Right atrium auricular region (tissue), 2 donors: Measurements from ENCODE around the gene MIDN. TPM values are rescaled to one million over a fixed set of nuclear protein-coding genes. Genes with fewer than 3 reads are reported as not detected.
A peak's percentile ranks its signal among the peaks of the same experiment; 100 is the strongest.

Experiments used
- DNase-seq: peaks from one replicate; pipeline ENCODE4 v3.0.0-alpha.2; 2019; ENCODE audit warnings: low spot score
- H3K27ac ChIP-seq, 2 donors: fragments of 200-600 bp; sonication (generic); 1 replicate in 1 of 2; 2 replicates in 1 of 2; pipeline ENCODE4 v1.5.1; 2016 to 2019
- H3K27me3 ChIP-seq, 2 donors: fragments of 200-600 bp; sonication (generic); one replicate each; pipeline versions ENCODE4 v1.5.1 to v1.6.0; 2017 to 2019
- H3K36me3 ChIP-seq: fragments of 200-600 bp; sonication (generic); one replicate; pipeline ENCODE4 v1.5.1; 2016
- H3K4me1 ChIP-seq, 2 donors: fragments of 200-600 bp; sonication (generic); one replicate each; pipeline versions ENCODE4 v1.5.1 to v1.6.0; 2017 to 2019
- H3K4me3 ChIP-seq, 2 donors: fragments of 200-600 bp; sonication (generic); 1 replicate in 1 of 2; 2 replicates in 1 of 2; pipeline ENCODE4 v1.5.1; 2017 to 2019; ENCODE audit warnings: mild to moderate bottlenecking in 1 of 2, moderate library complexity in 1 of 2
- H3K9me3 ChIP-seq, 2 donors: fragments of 200-600 bp; sonication (generic); one replicate each; pipeline ENCODE4 v1.5.1; 2019
- total RNA-seq, 2 donors: library from RNA; depleted of rRNA; stranded (reverse); fragments of >200 nt; gene quantifications; one replicate each; pipeline ENCODE4 v1.1.0, GENCODE V29; 2016
- TF ChIP-seq, protein P1 (sequence below), 2 donors: fragments of 200-600 bp; sonication (generic); IDR thresholded peaks; one replicate each; pipeline ENCODE4 v1.5.1; 2019; ENCODE audit warnings: antibody characterized with exemption in 2 of 2

Gene MIDN
- total RNA-seq, 2 donors from 2014 or later = 42.1 to 42.2 TPM

DNA sequence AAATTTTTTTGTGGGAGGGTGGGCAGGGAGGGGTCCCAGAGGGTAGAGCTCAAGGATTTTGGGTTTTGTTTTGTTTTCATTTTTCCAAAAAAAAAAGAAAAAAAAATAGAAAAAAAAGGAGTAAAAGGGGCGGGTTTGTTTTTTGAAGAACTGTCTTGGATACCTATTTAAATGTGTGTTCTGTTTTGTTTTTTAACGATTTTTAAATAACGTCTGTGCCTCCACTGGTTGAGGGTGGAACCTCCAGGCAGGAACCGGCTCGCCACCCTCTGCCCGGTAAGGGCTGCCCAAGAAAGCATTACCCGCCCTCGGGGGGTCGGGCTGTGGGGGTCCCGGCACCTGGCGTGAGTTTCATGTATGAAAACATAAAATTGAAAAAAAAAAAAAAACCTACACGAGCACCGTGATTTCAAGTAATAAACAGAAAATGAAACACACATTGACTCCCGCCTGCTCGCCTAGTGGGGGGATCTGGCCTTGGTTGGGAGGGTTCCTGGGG, 10.4 kb downstream of the MIDN start:
- Histone ChIP-seq H3K27me3 (no peaks in the 10 kb centered on the region), H3K4me3 (peak overlapping the region in 1 of 2 donors; percentile 28), H3K36me3 (peaks cover 45% of the 10 kb centered on the region), H3K4me1 (peaks cover 0 to 88% of the 10 kb centered on the region in 2 donors), H3K9me3 (no peaks in the 10 kb centered on the region), H3K27ac (peak overlapping the region; percentile 93 to 97)
- no peak for DNase-seq
- TF ChIP-seq, protein P1, sequence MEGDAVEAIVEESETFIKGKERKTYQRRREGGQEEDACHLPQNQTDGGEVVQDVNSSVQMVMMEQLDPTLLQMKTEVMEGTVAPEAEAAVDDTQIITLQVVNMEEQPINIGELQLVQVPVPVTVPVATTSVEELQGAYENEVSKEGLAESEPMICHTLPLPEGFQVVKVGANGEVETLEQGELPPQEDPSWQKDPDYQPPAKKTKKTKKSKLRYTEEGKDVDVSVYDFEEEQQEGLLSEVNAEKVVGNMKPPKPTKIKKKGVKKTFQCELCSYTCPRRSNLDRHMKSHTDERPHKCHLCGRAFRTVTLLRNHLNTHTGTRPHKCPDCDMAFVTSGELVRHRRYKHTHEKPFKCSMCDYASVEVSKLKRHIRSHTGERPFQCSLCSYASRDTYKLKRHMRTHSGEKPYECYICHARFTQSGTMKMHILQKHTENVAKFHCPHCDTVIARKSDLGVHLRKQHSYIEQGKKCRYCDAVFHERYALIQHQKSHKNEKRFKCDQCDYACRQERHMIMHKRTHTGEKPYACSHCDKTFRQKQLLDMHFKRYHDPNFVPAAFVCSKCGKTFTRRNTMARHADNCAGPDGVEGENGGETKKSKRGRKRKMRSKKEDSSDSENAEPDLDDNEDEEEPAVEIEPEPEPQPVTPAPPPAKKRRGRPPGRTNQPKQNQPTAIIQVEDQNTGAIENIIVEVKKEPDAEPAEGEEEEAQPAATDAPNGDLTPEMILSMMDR (IDR thresholded peaks at IDR 0.05) = no peak

DNA sequence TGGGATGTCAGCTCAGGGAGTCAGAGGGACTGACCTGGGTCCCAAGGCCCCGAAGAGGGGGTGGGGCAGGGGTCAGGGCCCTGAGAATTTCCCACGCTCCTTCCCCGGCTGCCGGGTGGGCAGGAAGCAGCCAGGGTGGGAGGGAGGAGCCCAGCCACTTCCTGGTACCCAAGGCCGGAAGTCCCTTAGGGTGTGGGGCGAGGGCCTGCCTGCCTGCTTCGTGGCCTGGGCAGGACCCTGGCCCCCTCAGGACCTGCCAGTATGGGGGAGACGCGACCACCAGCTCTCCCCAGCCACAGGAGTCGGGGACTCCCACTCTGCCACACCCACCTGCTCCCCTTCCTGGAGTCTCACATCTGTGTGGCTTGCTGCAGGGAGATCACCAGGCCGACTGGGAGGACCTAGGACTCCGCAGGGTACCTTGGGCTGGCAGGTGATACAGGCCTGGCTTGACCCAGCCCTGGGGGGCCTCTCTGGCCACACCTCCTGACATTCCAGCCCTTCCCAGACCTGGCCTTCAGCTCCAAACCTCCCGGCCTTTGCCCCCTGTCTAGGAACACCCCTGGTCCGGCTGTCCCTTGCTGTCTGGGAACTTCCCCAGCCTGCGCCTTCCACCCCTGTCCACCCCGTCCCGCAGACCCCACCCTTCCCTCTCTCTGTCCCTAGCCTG, 11.0 kb downstream of the MIDN start:
- peaks cover 0 to 82% of the 10 kb centered on the region in 2 donors for H3K4me1 ChIP-seq
- TF ChIP-seq, protein P1 (IDR thresholded peaks at IDR 0.05) = no peak

DNA sequence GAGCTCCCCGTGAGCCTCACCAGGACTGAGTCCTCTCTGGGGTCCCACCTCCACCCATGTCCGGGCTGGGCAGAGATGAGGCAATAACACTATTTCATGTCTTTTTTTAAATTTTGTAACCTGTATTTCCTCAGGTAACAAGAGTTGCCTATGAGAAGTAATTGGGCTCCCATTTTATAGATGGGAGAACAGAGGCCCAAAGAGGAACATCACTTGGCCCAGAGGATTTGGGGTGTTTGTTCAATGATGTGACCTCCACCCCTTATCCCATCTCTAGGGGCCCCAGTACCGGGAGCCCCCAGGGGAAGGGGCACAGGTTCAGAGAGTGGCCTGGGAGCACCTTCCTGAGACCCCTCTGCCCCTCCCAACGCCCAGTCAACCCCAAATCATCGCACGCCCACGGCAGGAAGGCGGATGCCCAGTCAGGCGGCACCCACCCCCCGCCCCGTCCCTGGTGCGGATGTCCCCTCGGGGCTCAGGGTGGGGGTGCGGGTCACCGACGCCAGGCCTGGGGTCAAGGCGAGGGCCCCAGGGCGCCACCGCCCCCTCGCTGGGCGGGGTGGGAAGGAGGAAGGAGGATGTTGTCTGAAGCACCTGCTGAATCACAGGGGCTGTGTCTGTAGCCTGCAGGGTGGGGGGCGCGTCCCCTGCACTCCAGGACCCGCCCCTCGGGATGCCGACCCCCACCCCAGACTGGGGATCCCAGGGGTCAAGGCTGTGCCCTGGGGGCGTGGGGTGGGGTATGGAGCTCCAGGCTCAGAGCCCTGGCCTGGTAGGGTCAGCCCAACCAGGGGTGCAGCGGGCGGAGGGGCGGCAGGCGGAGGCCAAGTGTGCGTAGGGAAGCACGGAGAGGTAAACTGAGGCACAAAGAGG, 11.7 kb downstream of the MIDN start:
- peaks cover 0 to 78% of the 10 kb centered on the region in 2 donors for H3K4me1 ChIP-seq
- H3K27me3 ChIP-seq = no peaks in the 10 kb centered on the region
- no peak for DNase-seq
- H3K9me3 ChIP-seq = no peaks in the 10 kb centered on the region
- TF ChIP-seq, protein P1 (IDR thresholded peaks at IDR 0.05) = no peak
- peak overlapping the region in 1 of 2 donors; percentile 67 for H3K4me3 ChIP-seq
- peaks cover 32% of the 10 kb centered on the region for H3K36me3 ChIP-seq
- H3K27ac ChIP-seq = peak overlapping the region; percentile 93 to 97

More for the DNA sequence above, 11.0 kb downstream of the MIDN start:
- Histone ChIP-seq H3K27me3 (no peaks in the 10 kb centered on the region), H3K27ac (peak overlapping the region; percentile 93 to 97), H3K4me3 (peak overlapping the region in 1 of 2 donors; percentile 28), H3K9me3 (no peaks in the 10 kb centered on the region), H3K36me3 (peaks cover 39% of the 10 kb centered on the region)
- DNase-seq = no peak

DNA sequence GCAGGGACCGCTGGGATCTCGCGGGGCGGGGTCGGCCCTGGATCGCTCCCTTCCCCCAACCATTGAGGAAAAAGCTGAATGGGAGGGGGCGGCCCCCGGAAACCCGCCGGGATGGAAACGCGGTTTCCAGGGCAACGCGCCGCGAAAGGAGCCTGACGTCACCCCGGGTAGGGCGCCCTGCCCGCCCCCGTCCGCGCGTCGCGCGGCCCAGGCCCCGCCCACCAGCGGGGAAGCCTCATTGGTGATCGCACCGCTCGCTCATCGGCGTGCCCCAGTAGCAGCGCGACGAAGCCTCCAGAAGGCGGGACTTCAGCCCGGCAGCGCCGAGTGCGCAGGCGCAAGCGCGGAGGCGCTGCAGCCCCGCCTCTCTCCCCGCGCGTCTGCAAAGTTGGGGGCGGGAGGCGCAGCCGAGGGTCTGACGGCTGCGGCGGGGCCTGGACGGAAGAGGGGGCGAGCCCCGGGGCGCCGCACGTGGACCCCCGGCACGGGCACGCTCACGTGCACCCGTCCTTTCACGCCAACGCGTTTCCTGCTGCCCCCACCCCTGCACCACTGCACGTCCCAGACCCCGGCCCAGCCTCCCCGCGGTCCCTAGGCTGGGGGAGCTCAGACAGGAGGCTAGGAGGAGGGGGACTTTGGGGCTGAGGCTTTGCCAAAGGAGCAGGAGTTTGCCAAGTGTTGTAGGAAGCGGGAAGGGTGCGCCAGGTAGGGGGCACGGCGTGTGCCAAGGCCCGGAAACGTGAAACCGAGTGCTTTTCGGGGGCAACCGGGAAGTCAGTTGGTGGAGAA, 12.6 kb downstream of the MIDN start:
- Histone ChIP-seq H3K36me3 (peaks cover 23% of the 10 kb centered on the region), H3K27ac (peak overlapping the region; percentile 93 to 97), H3K4me1 (peaks cover 0 to 78% of the 10 kb centered on the region in 2 donors), H3K4me3 (peak overlapping the region; percentile 52 to 67), H3K9me3 (no peaks in the 10 kb centered on the region), H3K27me3 (no peaks in the 10 kb centered on the region)
- DNase-seq = peak; percentile 96
- TF ChIP-seq, protein P1 (IDR thresholded peaks at IDR 0.05) = no peak

DNA sequence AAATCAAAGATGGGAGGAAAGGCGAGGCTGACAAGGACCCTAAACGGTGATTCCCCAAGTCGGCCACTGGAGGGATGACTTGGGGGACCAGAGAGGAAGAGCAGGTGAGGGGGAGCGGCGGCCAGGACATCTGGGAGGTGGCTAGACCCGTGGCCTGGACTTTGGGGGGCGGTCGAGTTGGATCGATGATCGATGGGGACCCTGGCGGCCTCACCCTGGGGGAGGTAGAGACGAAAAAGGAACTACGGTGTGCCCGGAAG, 13.1 kb downstream of the MIDN start:
- no peak for DNase-seq
- no peaks in the 10 kb centered on the region for H3K9me3 ChIP-seq
- H3K4me3 ChIP-seq = peak overlapping the region; percentile 52 to 67
- peaks cover 0 to 78% of the 10 kb centered on the region in 2 donors for H3K4me1 ChIP-seq
- TF ChIP-seq, protein P1 (IDR thresholded peaks at IDR 0.05) = no peak
- H3K27me3 ChIP-seq = no peaks in the 10 kb centered on the region
- peaks cover 18% of the 10 kb centered on the region for H3K36me3 ChIP-seq
- H3K27ac ChIP-seq = peak overlapping the region; percentile 93 to 97
